Neural cell (in vitro differentiated cells): Measurements from ENCODE around the gene PLD3. TPM values are rescaled to one million over a fixed set of nuclear protein-coding genes. Genes with fewer than 3 reads are reported as not detected.

Experiments
- H2AFZ ChIP-seq: fragments of 200-600, 300-800 bp; sonication (generic), shearing (Covaris generic); 2 replicates; pipeline ENCODE4 v1.6.0; 2014; ENCODE audit warnings: low read depth, mild to moderate bottlenecking, antibody characterized with exemption, low read length, moderate library complexity
- H3F3A ChIP-seq: fragments of 200-600 bp; shearing (Covaris generic); 2 replicates; pipeline ENCODE4 v1.6.1; 2016; ENCODE audit warnings: mild to moderate bottlenecking, moderate library complexity, mixed read lengths, antibody characterized with exemption, low read length; ENCODE audit not compliant: insufficient read depth, poor library complexity, severe bottlenecking
- H3K27ac ChIP-seq: fragments of 200-600, 300-800 bp; sonication (generic), shearing (Covaris generic); 2 replicates; pipeline ENCODE4 v1.5.1; 2014; ENCODE audit warnings: mild to moderate bottlenecking, low read length, moderate library complexity
- H3K27me3 ChIP-seq: fragments of 300-800, 200-600 bp; sonication (generic), shearing (Covaris generic); 2 replicates; pipeline ENCODE4 v1.6.0; 2014; ENCODE audit warnings: mild to moderate bottlenecking, low read depth, low read length, moderate library complexity; ENCODE audit not compliant: insufficient read depth
- H3K36me3 ChIP-seq: fragments of 300-800, 200-600 bp; sonication (generic), shearing (Covaris generic); 2 replicates; pipeline ENCODE4 v1.5.1; 2014; ENCODE audit warnings: mild to moderate bottlenecking, antibody characterized with exemption, low read length, moderate library complexity; ENCODE audit not compliant: insufficient read depth
- H3K4me2 ChIP-seq: fragments of 300-800, 200-600 bp; sonication (generic), shearing (Covaris generic); 2 replicates; pipeline ENCODE4 v1.6.0; 2014; ENCODE audit warnings: mild to moderate bottlenecking, low read length
- H3K4me3 ChIP-seq: fragments of 300-800, 200-600 bp; sonication (generic), shearing (Covaris generic); 2 replicates; pipeline ENCODE4 v1.5.1; 2014; ENCODE audit warnings: mild to moderate bottlenecking, low read length, moderate library complexity
- H3K79me2 ChIP-seq: fragments of 200-600 bp; shearing (Covaris generic); replicated peaks from 2 replicates; pipeline ENCODE4 v1.6.0; 2014; ENCODE audit warnings: mild to moderate bottlenecking, low read length, moderate library complexity; ENCODE audit not compliant: insufficient read depth
- H3K9ac ChIP-seq: fragments of 300-800, 200-600 bp; sonication (generic), shearing (Covaris generic); 2 replicates; pipeline ENCODE4 v1.6.1; 2016; ENCODE audit warnings: mild to moderate bottlenecking, low read length, mixed read lengths
- H3K9me2 ChIP-seq: fragments of 200-600 bp; shearing (Covaris generic); 2 replicates; pipeline ENCODE4 v1.6.1; 2016; ENCODE audit warnings: mild to moderate bottlenecking, low read length, mixed read lengths; ENCODE audit not compliant: insufficient read depth
- H3K9me3 ChIP-seq: fragments of 200-600, 300-800 bp; sonication (generic), shearing (Covaris generic); 2 replicates; pipeline ENCODE4 v1.6.1; 2016; ENCODE audit warnings: mild to moderate bottlenecking, mixed run types, low read length, moderate library complexity, mixed read lengths
- H4K20me1 ChIP-seq: fragments of 200-600 bp; shearing (Covaris generic); 2 replicates; pipeline ENCODE4 v1.6.1; 2016; ENCODE audit warnings: mild to moderate bottlenecking, mixed run types; ENCODE audit not compliant: insufficient read depth
- CTCF ChIP-seq: fragments of 450-650 bp; IDR thresholded peaks from 2 replicates; pipeline ENCODE4 v1.5.1; 2014; ENCODE audit warnings: antibody characterized with exemption, mild to moderate bottlenecking, moderate library complexity; ENCODE audit not compliant: poor library complexity, severe bottlenecking
- EP300 ChIP-seq: fragments of 450-650 bp; conservative IDR thresholded peaks from 2 replicates; pipeline ENCODE4 v1.6.1; 2014; ENCODE audit warnings: antibody characterized with exemption, mild to moderate bottlenecking, moderate library complexity; ENCODE audit not compliant: poor library complexity, severe bottlenecking
- EZH2 ChIP-seq: fragments of 200-600, 300-800 bp; shearing (Covaris generic), sonication (generic); IDR thresholded peaks from 2 replicates; pipeline ENCODE4 v1.6.1; 2014; ENCODE audit warnings: antibody characterized with exemption, low read length, borderline replicate concordance, mild to moderate bottlenecking; ENCODE audit not compliant: insufficient read depth, poor library complexity, severe bottlenecking
- MXI1 ChIP-seq: fragments of 450-650 bp; conservative IDR thresholded peaks from 2 replicates; pipeline ENCODE4 v1.6.1; 2014; ENCODE audit warnings: antibody characterized with exemption, mild to moderate bottlenecking; ENCODE audit not compliant: poor library complexity, severe bottlenecking
- POLR2AphosphoS5 ChIP-seq: IDR thresholded peaks from 2 replicates; pipeline ENCODE4 v1.6.1; 2012
- RAD21 ChIP-seq: fragments of 450-650 bp; conservative IDR thresholded peaks from 2 replicates; pipeline ENCODE4 v1.6.1; 2014; ENCODE audit warnings: antibody characterized with exemption, mild to moderate bottlenecking, moderate library complexity
- REST ChIP-seq: IDR thresholded peaks from 2 replicates; pipeline ENCODE4 v1.6.1; 2012; ENCODE audit warnings: borderline replicate concordance
- SMC3 ChIP-seq: fragments of 450-650 bp; conservative IDR thresholded peaks from 2 replicates; pipeline ENCODE4 v1.6.1; 2014; ENCODE audit warnings: antibody characterized with exemption, mild to moderate bottlenecking, moderate library complexity; ENCODE audit not compliant: poor library complexity
- TAF1 ChIP-seq: IDR thresholded peaks from 2 replicates; pipeline ENCODE4 v1.6.1; 2012; ENCODE audit warnings: low read depth
- polyA plus RNA-seq: library from polyadenylated mRNA; depleted of rRNA; stranded (reverse); fragments of >200 nt; gene quantifications from 2 replicates; pipeline ENCODE4 v1.2.3, GENCODE V29; 2014

Gene PLD3
- polyA plus RNA-seq, 1 donor from 2014 or later = 426 TPM

GRCh38 chr19:40365613-40366401 lies 17.3 kb downstream of the PLD3 start:
- H3K9me3 ChIP-seq = no peaks in the 10 kb centered on the region
- peak overlapping the region; percentile 96 for H3K4me2 ChIP-seq
- H3K4me3 ChIP-seq = peak overlapping the region; percentile 85
- no peaks in the 10 kb centered on the region for H3K27me3 ChIP-seq
- TF ChIP-seq MXI1 = no peak
- TF ChIP-seq EZH2 = no peak
- peak; percentile 95 for TF ChIP-seq POLR2AphosphoS5
- no peak for TF ChIP-seq CTCF
- peak; percentile 12 for TF ChIP-seq RAD21
- TF ChIP-seq REST = peak; percentile 79
- no peak for TF ChIP-seq EP300
- TF ChIP-seq TAF1 = peak; percentile 59
- no peak for TF ChIP-seq SMC3
- peaks cover 34% of the 10 kb centered on the region for H3K79me2 ChIP-seq
- no peaks in the 10 kb centered on the region for H3F3A ChIP-seq
- H3K36me3 ChIP-seq = no peaks in the 10 kb centered on the region
- H3K27ac ChIP-seq = peak overlapping the region; percentile 92
- H3K9me2 ChIP-seq = no peaks in the 10 kb centered on the region
- H2AFZ ChIP-seq = peak overlapping the region; percentile 66
- H4K20me1 ChIP-seq = peaks cover 3% of the 10 kb centered on the region
- H3K9ac ChIP-seq = peak overlapping the region; percentile 93

GRCh38 chr19:40366697-40367561 lies 18.4 kb downstream of the PLD3 start:
- H3K9me3 ChIP-seq = no peaks in the 10 kb centered on the region
- H3K27ac ChIP-seq = peak overlapping the region; percentile 92
- peaks cover 3% of the 10 kb centered on the region for H4K20me1 ChIP-seq
- H3K36me3 ChIP-seq = no peaks in the 10 kb centered on the region
- H3K27me3 ChIP-seq = no peaks in the 10 kb centered on the region
- peak overlapping the region; percentile 93 for H3K9ac ChIP-seq
- peaks cover 34% of the 10 kb centered on the region for H3K79me2 ChIP-seq
- H3K4me3 ChIP-seq = peak overlapping the region; percentile 85
- TF ChIP-seq SMC3 (peak; percentile 72), MXI1 (peak; percentile 53), REST (no peak), EP300 (no peak), TAF1 (peak; percentile 31), CTCF (peak; percentile 68), POLR2AphosphoS5 (peak; percentile 71), EZH2 (no peak), RAD21 (peak; percentile 64)
- no peak overlapping the region for H2AFZ ChIP-seq
- peak overlapping the region; percentile 96 for H3K4me2 ChIP-seq
- H3K9me2 ChIP-seq = no peaks in the 10 kb centered on the region
- no peaks in the 10 kb centered on the region for H3F3A ChIP-seq
